GM19240 (cell line): Measurements from ENCODE around the gene CUL5.
A peak's percentile ranks its signal among the peaks of the same experiment; 100 is the strongest.

Experiments used
- DNase-seq: peaks from one replicate; pipeline ENCODE4 v3.0.0; 2011; ENCODE audit warnings: low spot score; ENCODE audit not compliant: insufficient read length

Gene CUL5

GRCh38 chr11:108008656-108009496 is at the start of gene CUL5:
TSS of gene CUL5 (plus strand) at chr11:108008898. CDS start at chr11:108009349, 451 bp downstream.
- DNase-seq, result peak; percentile 80

- DNase-seq, result no peak
Measured at GRCh38 chr11:107961480-107961879, 47.2 kb upstream of the CUL5 start.

GRCh38 chr11:107962181-107962580 is 46.5 kb upstream of the CUL5 start:
- DNase-seq, result no peak

GRCh38 chr11:107963091-107963490 is 45.6 kb upstream of the CUL5 start:
- DNase-seq, result no peak

- no peak for DNase-seq
Measured at GRCh38 chr11:107969219-107969618, 39.5 kb upstream of the CUL5 start.

- no peak for DNase-seq
Measured at GRCh38 chr11:107970049-107970448, 38.6 kb upstream of the CUL5 start.

- DNase-seq, result no peak
Measured at GRCh38 chr11:107973641-107974040, 35.1 kb upstream of the CUL5 start.

- no peak for DNase-seq
Measured at GRCh38 chr11:107988397-107989158, 20.1 kb upstream of the CUL5 start.

GRCh38 chr11:107991868-107992414 is 16.8 kb upstream of the CUL5 start:
- no peak for DNase-seq

- no peak for DNase-seq
Measured at GRCh38 chr11:107996006-107996776, 12.5 kb upstream of the CUL5 start.

- DNase-seq, result no peak
Measured at GRCh38 chr11:107998761-107999160, 9.9 kb upstream of the CUL5 start.

GRCh38 chr11:107999759-108000455 is 8.8 kb upstream of the CUL5 start:
- peak; percentile 46 for DNase-seq

GRCh38 chr11:108002476-108002875 is 6.2 kb upstream of the CUL5 start:
- no peak for DNase-seq

GRCh38 chr11:108003623-108004022 is 5.1 kb upstream of the CUL5 start:
- DNase-seq, result no peak

GRCh38 chr11:108007819-108008218 is 879 bp upstream of the CUL5 start:
- no peak for DNase-seq

GRCh38 chr11:108009497-108010370 is 1.0 kb downstream of the CUL5 start:
- no peak for DNase-seq

- DNase-seq, result no peak
Measured at GRCh38 chr11:108012139-108012725, 3.5 kb downstream of the CUL5 start.

GRCh38 chr11:108016647-108017046 is 7.9 kb downstream of the CUL5 start:
- no peak for DNase-seq

- DNase-seq, result no peak
Measured at GRCh38 chr11:108018708-108019107, 10.0 kb downstream of the CUL5 start.
